GM18870 (cell line): ENCODE data around the gene TAL1.
"Not testable (repeated sequence)": the region's sequence is repeated elsewhere in the genome, so short reads cannot be mapped to it uniquely, and the experiment has no call there.

Experiments
- ATAC-seq: cut with Tn5 transposase; IDR thresholded peaks from one replicate; pipeline ENCODE4 v1.9.1; 2021; ENCODE audit warnings: moderate library complexity; ENCODE audit not compliant: unreplicated experiment

The TAL1 gene

GRCh38 chr1:47232187-47232874 lies at the start of gene TAL1:
TSS of gene TAL1 (minus strand) at chr1:47232225. CDS start at chr1:47225888, 6,337 bp downstream.
- no peak for ATAC-seq

DNA sequence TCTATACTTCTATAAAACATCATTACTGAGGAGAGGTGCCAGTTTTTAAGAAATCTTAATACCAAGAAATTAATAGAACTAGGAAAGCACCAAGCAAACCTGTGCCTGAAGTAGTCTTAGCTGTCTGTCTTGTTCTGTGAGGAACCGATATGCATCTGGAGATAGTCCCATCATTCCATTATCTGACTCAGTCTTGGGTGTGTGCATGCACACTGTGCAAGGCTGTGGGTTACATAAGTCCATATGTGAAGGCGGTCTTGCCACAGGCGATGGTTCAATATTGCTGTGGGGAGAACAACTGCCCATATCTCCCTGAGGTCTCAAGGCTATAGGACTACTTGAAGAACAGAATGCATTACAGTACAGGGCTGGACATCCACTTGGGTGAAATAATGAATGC lies 48.1 kb upstream of the TAL1 start:
- ATAC-seq, result no peak

DNA sequence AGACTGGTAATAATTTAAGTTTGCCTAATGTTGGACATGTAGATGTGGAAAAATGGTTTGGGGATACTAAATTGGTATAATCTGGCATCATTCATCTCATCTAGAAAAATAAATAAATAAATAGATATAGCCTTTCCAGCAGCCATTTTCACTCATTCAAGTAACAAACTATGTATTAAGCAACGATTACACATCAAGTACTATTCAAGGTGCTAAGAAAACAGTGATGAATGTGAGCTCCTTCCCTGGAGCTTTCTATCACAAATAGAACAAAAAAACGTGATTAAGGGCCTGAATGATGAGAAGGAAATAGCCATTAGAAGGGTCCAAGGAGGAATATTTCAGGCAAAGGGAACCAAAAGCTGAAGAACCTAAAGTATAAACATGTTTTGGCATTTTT lies 44.8 kb upstream of the TAL1 start:
- ATAC-seq, result no peak

DNA sequence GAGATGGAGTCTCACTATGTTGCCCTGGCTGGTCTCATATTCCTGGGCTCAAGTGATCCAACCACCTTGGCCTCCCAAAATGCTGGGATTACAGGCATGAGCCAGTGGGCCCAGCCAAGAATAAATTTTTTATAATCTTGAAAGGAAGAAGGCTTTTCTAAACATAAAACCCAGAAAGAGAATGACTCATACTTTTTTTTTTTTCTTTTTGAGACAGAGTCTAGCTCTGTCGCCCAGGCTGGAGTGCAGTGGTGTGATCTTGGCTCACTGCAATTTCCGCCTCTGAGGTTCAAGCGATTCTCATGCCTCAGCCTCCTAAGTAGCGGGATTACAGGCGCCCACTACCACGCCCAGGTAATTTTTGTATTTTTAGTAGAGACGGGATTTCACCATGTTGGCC lies 43.8 kb upstream of the TAL1 start:
- ATAC-seq, result not testable (repeated sequence)

DNA sequence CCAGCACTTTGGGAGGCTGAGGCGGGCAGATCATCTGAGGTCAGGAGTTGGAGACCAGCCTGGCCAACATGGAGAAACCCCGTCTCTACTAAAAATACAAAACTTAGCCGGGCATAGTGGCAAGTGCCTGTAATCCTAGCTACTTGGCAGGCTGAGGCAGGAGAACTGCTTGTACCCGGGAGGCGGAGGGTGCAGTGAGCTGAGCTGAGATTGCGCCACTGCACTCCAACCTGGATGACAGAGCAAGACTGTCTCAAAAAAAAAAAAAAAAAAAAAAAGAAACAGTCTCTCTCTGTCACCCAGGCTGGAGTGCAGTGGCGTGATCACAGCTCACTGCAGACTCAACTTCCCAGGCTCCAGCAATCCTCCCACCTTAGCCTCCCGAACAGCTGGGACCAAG lies 33.5 kb upstream of the TAL1 start:
- not testable (repeated sequence) for ATAC-seq

DNA sequence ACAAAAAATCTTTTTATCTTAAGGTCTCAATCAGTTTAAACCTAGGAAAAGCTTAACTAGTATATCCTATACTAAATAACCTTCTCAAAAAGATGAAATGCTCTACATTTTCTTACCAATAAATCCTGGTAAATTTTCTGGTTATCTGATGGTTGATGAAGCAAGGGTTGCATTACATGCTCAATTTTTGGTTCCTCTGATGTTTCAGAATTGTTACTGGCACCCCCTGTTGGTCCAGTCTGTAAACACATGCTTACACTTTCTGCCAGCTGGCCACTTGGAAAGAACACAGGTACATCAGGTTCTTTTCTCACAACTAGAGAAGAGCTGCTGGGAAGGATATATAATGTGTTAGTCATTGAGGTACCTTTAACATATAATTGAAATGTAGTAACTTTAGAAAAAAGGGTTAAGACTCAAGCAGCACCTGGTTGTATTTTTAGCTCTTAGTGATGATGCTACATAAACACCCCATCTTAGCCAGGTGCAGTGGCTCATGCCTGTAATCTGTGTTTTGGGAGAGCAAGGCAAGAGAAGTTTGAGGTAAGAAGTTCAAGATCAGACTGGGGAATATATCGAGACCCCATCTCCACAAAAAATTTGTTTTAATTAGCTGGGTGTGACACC lies 30.9 kb upstream of the TAL1 start:
- no peak for ATAC-seq

DNA sequence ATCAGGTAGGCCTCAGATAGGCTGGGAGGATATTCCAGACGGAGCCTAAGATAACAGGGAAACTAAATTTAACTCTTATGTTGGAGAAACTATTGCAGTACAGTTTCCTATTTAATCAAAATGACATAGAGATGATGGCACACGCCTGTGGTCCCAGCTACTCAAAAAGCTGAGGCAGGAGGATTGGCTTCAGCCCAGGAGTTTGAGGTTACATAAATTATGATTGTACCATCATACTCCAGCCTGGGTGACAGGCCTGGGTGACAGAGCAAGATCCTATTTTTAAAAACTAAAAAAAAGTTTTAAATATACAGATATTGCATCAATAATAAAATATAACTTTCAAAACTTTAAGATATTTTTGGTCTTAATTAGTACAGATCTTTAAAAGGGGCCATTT lies 25.2 kb upstream of the TAL1 start:
- ATAC-seq, result no peak

GRCh38 chr1:47252795-47253194 lies 20.8 kb upstream of the TAL1 start:
- ATAC-seq, result no peak

DNA sequence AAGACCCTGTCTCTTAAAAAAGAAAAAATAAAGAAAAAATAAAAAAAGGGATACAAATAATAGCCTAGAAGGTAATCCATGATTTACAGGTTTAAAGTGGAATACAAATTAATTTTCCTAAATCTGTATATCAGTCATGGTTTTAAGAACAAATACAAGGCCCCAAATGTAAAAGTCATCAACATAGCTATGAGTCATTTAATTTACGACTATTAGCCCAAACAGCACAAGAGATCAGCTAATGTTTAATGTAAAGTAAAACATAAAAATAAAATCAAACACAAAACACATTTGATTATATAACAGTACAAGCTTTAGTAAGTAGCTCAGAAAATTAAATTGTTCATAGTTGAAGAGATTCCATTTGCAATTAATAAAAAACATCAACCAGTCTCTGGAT lies 20.3 kb upstream of the TAL1 start:
- no peak for ATAC-seq

DNA sequence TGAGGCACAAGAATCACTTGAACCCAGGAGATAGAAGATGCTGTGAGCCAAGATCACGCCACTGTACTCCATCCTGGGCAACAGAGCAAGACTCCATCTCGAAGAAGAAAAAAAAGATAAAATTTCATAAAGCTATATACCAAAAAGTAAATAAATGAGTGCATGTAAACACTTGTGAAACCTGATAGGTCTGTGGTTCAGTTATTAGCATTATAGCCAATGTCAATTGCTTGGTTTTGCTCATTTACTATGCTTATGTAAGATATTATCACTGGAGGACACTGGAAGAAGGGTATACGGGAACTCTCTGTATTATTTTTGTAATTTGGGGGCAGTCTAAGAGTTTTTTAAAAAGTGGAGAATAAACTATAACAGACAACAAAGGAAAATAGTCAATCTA lies 17.7 kb upstream of the TAL1 start:
- no peak for ATAC-seq

DNA sequence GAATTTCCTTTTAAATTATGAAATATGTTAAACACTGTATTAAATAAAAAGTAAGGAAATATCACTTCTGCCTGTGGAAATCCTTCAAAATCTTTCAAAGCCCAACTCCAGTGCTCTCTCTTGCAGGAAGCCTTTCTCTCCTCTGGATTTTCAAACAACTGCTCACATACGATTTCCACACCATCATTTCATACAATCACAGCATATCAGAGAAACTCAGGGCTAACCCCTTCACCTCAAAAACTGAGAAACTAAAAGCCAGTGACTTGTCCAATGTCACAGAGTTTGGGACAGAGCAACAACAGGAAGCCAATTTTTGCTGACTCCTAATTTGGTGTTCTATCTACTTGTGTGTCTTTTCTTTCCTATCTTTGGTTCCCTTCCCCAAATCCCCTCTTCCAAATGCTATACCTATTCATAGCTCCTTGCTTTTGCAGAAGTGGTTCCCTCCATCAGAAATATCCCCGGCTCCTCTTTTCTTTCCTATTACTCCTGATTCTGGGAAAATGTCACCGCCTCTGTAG lies 12.4 kb upstream of the TAL1 start:
- no peak for ATAC-seq

DNA sequence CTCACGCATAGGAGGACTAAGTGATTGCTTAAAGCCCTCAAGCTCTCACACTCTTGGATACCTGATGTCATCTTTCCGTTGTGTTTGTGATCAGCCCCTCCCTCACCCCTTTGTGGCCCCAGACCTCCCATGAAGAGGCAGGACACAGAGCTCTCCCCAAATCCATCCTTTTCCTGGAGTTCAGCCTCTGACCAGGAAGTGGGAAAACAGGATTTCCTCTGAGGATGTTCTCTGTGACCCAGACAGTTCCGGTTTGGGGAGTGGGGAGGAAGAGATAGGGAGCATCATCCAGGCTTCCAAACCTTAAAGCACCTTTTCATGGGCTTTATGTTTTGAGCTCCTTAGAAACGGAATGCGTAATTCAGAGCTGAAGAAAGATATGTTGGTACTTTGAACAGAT lies 11.9 kb upstream of the TAL1 start:
- ATAC-seq, result no peak

DNA sequence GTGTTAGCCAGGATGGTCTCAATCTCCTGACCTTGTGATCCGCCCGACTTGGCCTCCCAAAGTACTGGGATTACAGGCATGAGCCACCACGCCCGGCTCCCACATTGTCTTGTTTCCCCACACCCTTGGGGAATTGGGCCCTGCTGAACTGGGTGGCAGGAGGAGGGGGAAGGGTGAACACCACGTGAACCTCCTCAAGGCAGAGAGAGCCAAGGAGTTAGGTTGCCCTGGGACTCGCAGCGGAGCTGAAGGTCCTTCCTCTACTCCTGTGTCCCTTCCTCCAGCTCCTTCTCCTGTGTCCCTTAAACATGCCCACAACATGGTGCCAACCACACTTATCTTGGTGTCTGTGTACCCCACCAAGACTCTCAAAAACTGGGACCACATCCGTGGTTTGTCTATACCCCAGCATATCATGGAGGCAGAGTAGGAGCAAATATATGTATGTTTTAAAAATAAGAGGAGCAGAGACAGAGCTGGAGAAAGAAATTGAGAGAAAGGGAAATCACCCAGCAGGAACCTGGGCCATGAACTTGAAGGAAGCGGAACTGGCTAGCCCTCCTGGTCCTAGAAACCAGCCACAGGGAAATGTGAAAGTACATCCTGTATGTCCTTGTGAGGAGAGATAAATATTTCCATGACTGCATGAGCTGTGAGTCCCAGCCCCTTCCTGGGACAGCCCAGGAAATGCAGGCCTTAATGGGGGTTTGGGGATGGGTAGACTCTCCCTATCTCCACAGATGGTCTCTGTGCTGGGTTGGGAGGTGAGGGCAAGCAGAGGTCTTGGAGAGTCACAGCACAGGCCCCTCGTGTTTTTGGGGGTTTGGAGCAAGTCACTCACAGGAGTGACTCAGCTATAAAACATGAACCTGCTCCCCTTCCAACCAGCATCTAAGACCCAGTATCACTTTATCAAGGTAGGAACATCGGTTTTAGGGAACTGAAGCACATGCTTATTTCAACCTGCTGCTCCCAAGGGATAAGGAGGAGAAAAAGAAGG lies 9.4 kb upstream of the TAL1 start:
- ATAC-seq, result no peak

- no peak for ATAC-seq
Observed at GRCh38 chr1:47238935-47239592, 7.0 kb upstream of the TAL1 start.

GRCh38 chr1:47235806-47236205 lies 3.8 kb upstream of the TAL1 start:
- no peak for ATAC-seq

- no peak for ATAC-seq
Observed at GRCh38 chr1:47235241-47235681, 3.2 kb upstream of the TAL1 start.

GRCh38 chr1:47233186-47233585 lies 1.2 kb upstream of the TAL1 start:
- ATAC-seq, result no peak

GRCh38 chr1:47231301-47232186 lies 481 bp downstream of the TAL1 start:
- ATAC-seq, result no peak

DNA sequence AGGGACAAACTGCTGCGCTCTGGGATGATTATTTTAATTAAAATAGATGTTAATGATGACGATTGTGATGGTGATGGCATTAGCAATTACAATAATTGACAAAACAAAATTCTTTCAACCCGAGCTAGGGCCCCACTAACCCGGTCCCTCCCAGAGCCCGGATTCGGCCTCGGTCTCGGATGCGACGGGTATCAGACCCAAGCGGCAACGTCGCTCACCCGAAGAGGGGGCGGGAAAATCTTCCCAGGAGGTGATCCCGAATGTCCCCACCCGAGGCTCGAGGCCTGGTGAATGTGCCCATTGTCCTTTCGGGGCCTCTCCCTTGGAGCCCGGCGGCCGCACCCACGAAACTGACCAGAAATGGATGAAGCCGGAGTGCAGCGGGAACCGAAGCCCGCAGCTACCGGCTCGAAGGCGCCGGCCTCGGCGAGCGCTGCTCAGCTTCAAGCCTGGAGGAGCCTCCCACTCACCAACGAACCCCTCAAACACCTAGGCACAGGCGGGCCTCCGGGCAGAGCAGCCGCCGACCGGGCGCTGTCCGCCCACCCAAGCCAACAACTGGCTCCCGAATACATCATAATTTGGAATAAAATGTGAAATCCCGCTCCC lies 1.2 kb downstream of the TAL1 start:
- no peak for ATAC-seq
